RWPE2 (cell line): Measurements from ENCODE around the gene EFNA3.

Experiments
- ATAC-seq: fragments of 200-7000 bp; cut with Tn5 transposase; 3 replicates; pipeline ENCODE4 v1.9.1; 2021; ENCODE audit warnings: low read depth
- DNase-seq: peaks from one replicate; pipeline ENCODE4 v3.0.0-alpha.2; 2020; ENCODE audit warnings: low spot score
- H3K27ac ChIP-seq: fragments of 450-650 bp; 2 replicates; pipeline ENCODE4 v1.5.1; 2017; ENCODE audit warnings: mild to moderate bottlenecking; ENCODE audit not compliant: poor library complexity, severe bottlenecking
- H3K27me3 ChIP-seq: fragments of 250-450 bp; sonication (Bioruptor Pico); 2 replicates; pipeline ENCODE4 v1.5.1; 2021; ENCODE audit warnings: mild to moderate bottlenecking, moderate library complexity; ENCODE audit not compliant: insufficient read depth, poor library complexity, severe bottlenecking
- H3K36me3 ChIP-seq: fragments of 250-450 bp; sonication (Bioruptor Pico); 2 replicates; pipeline ENCODE4 v1.5.1; 2020; ENCODE audit warnings: low read depth, mild to moderate bottlenecking, moderate library complexity
- H3K4me1 ChIP-seq: fragments of 250-450 bp; sonication (Bioruptor Pico); 2 replicates; pipeline ENCODE4 v1.5.1; 2021; ENCODE audit warnings: mild to moderate bottlenecking, moderate library complexity; ENCODE audit not compliant: insufficient read depth, poor library complexity, severe bottlenecking
- H3K4me3 ChIP-seq: fragments of 250-450 bp; sonication (Bioruptor Pico); 2 replicates; pipeline ENCODE4 v1.5.1; 2021; ENCODE audit warnings: mild to moderate bottlenecking, moderate library complexity; ENCODE audit not compliant: severe bottlenecking
- H3K9me3 ChIP-seq: fragments of 250-450 bp; sonication (Bioruptor Pico); 2 replicates; pipeline ENCODE4 v1.5.1; 2021; ENCODE audit warnings: mild to moderate bottlenecking, moderate library complexity; ENCODE audit not compliant: severe bottlenecking
- TF ChIP-seq, protein P1 (sequence below): fragments of 450-650 bp; IDR thresholded peaks from one replicate; pipeline ENCODE4 v1.5.1; 2017; ENCODE audit warnings: mild to moderate bottlenecking, moderate library complexity; ENCODE audit not compliant: poor library complexity, severe bottlenecking

Gene EFNA3

GRCh38 chr1:155062702-155063411 lies 15.8 kb upstream of the EFNA3 start:
- peak overlapping the region; percentile 57 for H3K27ac ChIP-seq
- no peaks in the 10 kb centered on the region for H3K4me1 ChIP-seq
- H3K36me3 ChIP-seq: peaks cover 33% of the 10 kb centered on the region
- H3K9me3 ChIP-seq: no peaks in the 10 kb centered on the region
- H3K4me3 ChIP-seq: peak overlapping the region; percentile 59
- TF ChIP-seq, protein P1, sequence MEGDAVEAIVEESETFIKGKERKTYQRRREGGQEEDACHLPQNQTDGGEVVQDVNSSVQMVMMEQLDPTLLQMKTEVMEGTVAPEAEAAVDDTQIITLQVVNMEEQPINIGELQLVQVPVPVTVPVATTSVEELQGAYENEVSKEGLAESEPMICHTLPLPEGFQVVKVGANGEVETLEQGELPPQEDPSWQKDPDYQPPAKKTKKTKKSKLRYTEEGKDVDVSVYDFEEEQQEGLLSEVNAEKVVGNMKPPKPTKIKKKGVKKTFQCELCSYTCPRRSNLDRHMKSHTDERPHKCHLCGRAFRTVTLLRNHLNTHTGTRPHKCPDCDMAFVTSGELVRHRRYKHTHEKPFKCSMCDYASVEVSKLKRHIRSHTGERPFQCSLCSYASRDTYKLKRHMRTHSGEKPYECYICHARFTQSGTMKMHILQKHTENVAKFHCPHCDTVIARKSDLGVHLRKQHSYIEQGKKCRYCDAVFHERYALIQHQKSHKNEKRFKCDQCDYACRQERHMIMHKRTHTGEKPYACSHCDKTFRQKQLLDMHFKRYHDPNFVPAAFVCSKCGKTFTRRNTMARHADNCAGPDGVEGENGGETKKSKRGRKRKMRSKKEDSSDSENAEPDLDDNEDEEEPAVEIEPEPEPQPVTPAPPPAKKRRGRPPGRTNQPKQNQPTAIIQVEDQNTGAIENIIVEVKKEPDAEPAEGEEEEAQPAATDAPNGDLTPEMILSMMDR: no peak
- H3K27me3 ChIP-seq: no peaks in the 10 kb centered on the region
- DNase-seq (peak; percentile 64), ATAC-seq (peak; percentile 6; the same call in 1 of the 3 replicates)

DNA sequence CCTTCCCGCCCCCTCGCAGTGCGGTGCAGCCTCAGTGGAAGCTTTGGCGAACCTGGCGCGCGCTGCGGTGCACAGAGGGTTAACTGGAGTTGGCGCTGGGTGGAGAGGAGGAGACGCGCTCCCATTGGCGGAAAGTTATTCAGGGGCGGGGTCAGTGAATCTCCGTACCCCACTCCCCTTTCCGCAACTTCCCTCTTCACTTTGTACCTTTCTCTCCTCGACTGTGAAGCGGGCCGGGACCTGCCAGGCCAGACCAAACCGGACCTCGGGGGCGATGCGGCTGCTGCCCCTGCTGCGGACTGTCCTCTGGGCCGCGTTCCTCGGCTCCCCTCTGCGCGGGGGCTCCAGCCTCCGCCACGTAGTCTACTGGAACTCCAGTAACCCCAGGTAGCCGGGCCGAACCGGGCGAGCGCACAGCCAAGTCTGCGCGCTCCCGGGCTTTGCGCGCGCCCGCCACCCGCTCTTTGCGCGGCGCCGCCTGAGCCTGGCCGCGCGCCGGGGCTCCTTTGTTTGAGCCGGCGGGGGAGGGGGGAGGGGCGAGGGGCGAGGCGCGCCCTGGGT lies 15.0 kb upstream of the EFNA3 start, which contains the start of gene EFNA4:
Gene EFNA4 (plus strand): TSS at position 191 of the 561 bp plus-strand sequence. CDS start 84 bp downstream, at position 275.
- DNase-seq (peak; percentile 89), ATAC-seq (peak; percentile 80)
- H3K27ac ChIP-seq: peak within 1 kb of the TSS; percentile 57

GRCh38 chr1:155064111-155064831 lies 14.4 kb upstream of the EFNA3 start:
- DNase-seq (no peak), ATAC-seq (peak; percentile 12)
- no peaks in the 10 kb centered on the region for H3K27me3 ChIP-seq
- TF ChIP-seq, protein P1: no peak
- peak overlapping the region; percentile 57 for H3K27ac ChIP-seq
- H3K9me3 ChIP-seq: no peaks in the 10 kb centered on the region
- H3K36me3 ChIP-seq: peaks cover 19% of the 10 kb centered on the region
- H3K4me1 ChIP-seq: no peaks in the 10 kb centered on the region
- peak overlapping the region; percentile 59 for H3K4me3 ChIP-seq

More for the DNA sequence above, 15.0 kb upstream of the EFNA3 start, which contains the start of gene EFNA4:
- TF ChIP-seq, protein P1: no peak
- H3K4me3 ChIP-seq: peak within 1 kb of the TSS; percentile 59
- H3K4me1 ChIP-seq: no peaks in the 10 kb centered on the region
- no peaks in the 10 kb centered on the region for H3K27me3 ChIP-seq
- H3K9me3 ChIP-seq: no peaks in the 10 kb centered on the region
- peaks cover 25% of the 10 kb centered on the region for H3K36me3 ChIP-seq

DNA sequence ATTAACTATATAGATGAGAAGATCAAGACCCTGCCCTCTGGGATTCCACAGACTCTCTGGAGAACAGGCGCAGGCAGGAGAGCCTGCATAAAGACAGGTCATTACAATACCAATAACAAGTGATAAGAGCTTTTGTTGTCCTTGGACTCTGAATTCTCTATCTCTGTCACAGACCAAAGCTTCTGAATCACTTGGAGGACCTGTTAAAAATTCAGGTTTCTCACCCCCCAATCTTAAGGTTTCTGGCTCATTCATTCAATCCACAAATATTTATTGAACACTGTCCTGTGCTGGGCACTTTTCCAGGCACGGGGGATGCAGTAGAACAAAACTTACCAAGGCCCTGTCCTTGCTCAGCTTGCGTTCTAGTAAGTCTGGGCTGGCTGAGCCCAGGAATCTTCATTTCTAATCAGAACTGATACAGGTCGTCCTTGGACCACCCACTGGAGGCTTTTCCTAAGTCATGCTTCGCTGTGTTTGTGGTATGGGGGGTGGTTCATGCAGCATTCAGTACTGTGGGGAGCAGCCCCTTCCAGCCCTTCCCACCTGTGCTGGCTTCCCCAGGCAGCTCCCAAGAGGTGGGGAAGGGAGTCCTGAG lies 13.7 kb upstream of the EFNA3 start:
- Histone ChIP-seq H3K9me3 (no peaks in the 10 kb centered on the region), H3K27ac (no peak overlapping the region), H3K4me1 (no peaks in the 10 kb centered on the region), H3K27me3 (no peaks in the 10 kb centered on the region), H3K36me3 (peaks cover 15% of the 10 kb centered on the region), H3K4me3 (no peak overlapping the region)
- no peak for DNase-seq
- TF ChIP-seq, protein P1: no peak
- ATAC-seq: no peak
